WTC11 (cell line): ENCODE data around the gene RIC1. TPM values are rescaled to one million over a fixed set of nuclear protein-coding genes. Genes with fewer than 3 reads are reported as not detected.

Experiments
- ATAC-seq: fragments of 200-7000 bp; cut with Tn5 transposase; 2 replicates; pipeline ENCODE4 v1.10.0; 2021; ENCODE audit warnings: mild to moderate bottlenecking, moderate library complexity
- CTCF ChIA-PET: fragments of 300-600 bp; sonication (Branson Sonifier 250); formaldehyde crosslinking; loops from one replicate; lab custom pipeline; 2021; ENCODE audit warnings: antibody characterized with exemption; lab: Charles Lee
- POLR2A ChIA-PET: fragments of 350-600 bp; sonication (Branson Sonifier 250); formaldehyde crosslinking; loops from one replicate; lab custom pipeline; 2021; ENCODE audit warnings: antibody characterized with exemption; lab: Charles Lee
- DNase-seq: peaks from one replicate; pipeline ENCODE4 v3.0.0; 2021; ENCODE audit warnings: low spot score
- H3K27ac Mint-ChIP-seq: 2 replicates; pipeline ENCODE4 v1.8.0; 2021; ENCODE audit warnings: mixed read lengths
- H3K27me3 Mint-ChIP-seq: 2 replicates; pipeline ENCODE4 v1.8.0; 2021; ENCODE audit warnings: low read depth, mild to moderate bottlenecking, moderate library complexity, mixed read lengths
- H3K36me3 Mint-ChIP-seq: 2 replicates; pipeline ENCODE4 v1.8.0; 2021; ENCODE audit warnings: mixed read lengths
- H3K4me1 Mint-ChIP-seq: 2 replicates; pipeline ENCODE4 v1.8.0; 2022; ENCODE audit warnings: mixed read lengths
- H3K4me3 Mint-ChIP-seq: 2 replicates; pipeline ENCODE4 v1.8.0; 2021; ENCODE audit warnings: mild to moderate bottlenecking, moderate library complexity, mixed read lengths
- H3K9me3 Mint-ChIP-seq: 2 replicates; pipeline ENCODE4 v1.8.0; 2021; ENCODE audit warnings: mixed read lengths
- ELF4 ChIP-seq: sonication (generic); formaldehyde crosslinking; IDR thresholded peaks from 2 replicates; pipeline ENCODE4 v1.8.1; 2022; ENCODE audit warnings: low read depth, mild to moderate bottlenecking, moderate library complexity, missing genetic modification reagents
- EMX1 ChIP-seq: fragments of 250-450 bp; sonication (Bioruptor Pico); IDR thresholded peaks from 2 replicates; pipeline ENCODE4 v1.8.0; 2021; ENCODE audit warnings: mild to moderate bottlenecking
- ESRRA ChIP-seq: sonication (generic); formaldehyde crosslinking; IDR thresholded peaks from 2 replicates; pipeline ENCODE4 v1.8.1; 2022; ENCODE audit warnings: mild to moderate bottlenecking, missing genetic modification reagents, borderline replicate concordance
- ETV6 ChIP-seq: sonication (generic); formaldehyde crosslinking; IDR thresholded peaks from 2 replicates; pipeline ENCODE4 v1.8.1; 2022; ENCODE audit warnings: mild to moderate bottlenecking, missing genetic modification reagents
- GABPB1 ChIP-seq: sonication (generic); formaldehyde crosslinking; IDR thresholded peaks from 2 replicates; pipeline ENCODE4 v1.8.1; 2023; ENCODE audit warnings: mild to moderate bottlenecking, missing genetic modification reagents
- HMGA2 ChIP-seq: fragments of 250-450 bp; sonication (Bioruptor Pico); IDR thresholded peaks from 2 replicates; pipeline ENCODE4 v1.4.0; 2021; ENCODE audit warnings: mild to moderate bottlenecking, moderate library complexity
- TCF7 ChIP-seq: sonication (generic); formaldehyde crosslinking; IDR thresholded peaks from 2 replicates; pipeline ENCODE4 v1.8.0; 2022; ENCODE audit warnings: mild to moderate bottlenecking, low read depth, missing genetic modification reagents, moderate library complexity
- ZNF263 ChIP-seq: sonication (generic); formaldehyde crosslinking; IDR thresholded peaks from 2 replicates; pipeline ENCODE4 v1.8.1; 2022; ENCODE audit warnings: low read depth, mild to moderate bottlenecking, moderate library complexity, missing genetic modification reagents
- total RNA-seq: library from RNA; stranded (reverse); gene quantifications from 3 replicates; pipeline ENCODE4 v1.2.3, GENCODE V29; 2021
- TF ChIP-seq, protein P1 (sequence below): sonication (generic); formaldehyde crosslinking; IDR thresholded peaks from 2 replicates; pipeline ENCODE4 v1.8.1; 2022; ENCODE audit warnings: low read depth, mild to moderate bottlenecking, moderate library complexity, missing genetic modification reagents, borderline replicate concordance
- TF ChIP-seq, protein P2 (sequence below): sonication (generic); formaldehyde crosslinking; conservative IDR thresholded peaks from 2 replicates; pipeline ENCODE4 v1.8.1; 2023; ENCODE audit warnings: mild to moderate bottlenecking, low read depth, missing genetic modification reagents, moderate library complexity
- TF ChIP-seq, protein P3 (sequence below): fragments of 250-450 bp; sonication (Bioruptor Pico); IDR thresholded peaks from 2 replicates; pipeline ENCODE4 v1.9.0; 2021; ENCODE audit warnings: mild to moderate bottlenecking
- TF ChIP-seq, protein P4 (sequence below): sonication (generic); formaldehyde crosslinking; IDR thresholded peaks from 2 replicates; pipeline ENCODE4 v1.8.0; 2023; ENCODE audit warnings: missing genetic modification reagents, mild to moderate bottlenecking, borderline replicate concordance
- TF ChIP-seq, protein P5 (sequence below): fragments of 250-450 bp; sonication (Bioruptor Pico); IDR thresholded peaks from 2 replicates; pipeline ENCODE4 v2.1.2; 2022; ENCODE audit warnings: mild to moderate bottlenecking, moderate library complexity
- TF ChIP-seq, protein P6 (sequence below): sonication (generic); formaldehyde crosslinking; IDR thresholded peaks from 2 replicates; pipeline ENCODE4 v1.8.0; 2022; ENCODE audit warnings: mild to moderate bottlenecking, missing genetic modification reagents
- TF ChIP-seq, protein P7 (sequence below): sonication (generic); formaldehyde crosslinking; IDR thresholded peaks from 2 replicates; pipeline ENCODE4 v1.8.0; 2022; ENCODE audit warnings: mild to moderate bottlenecking, missing genetic modification reagents
- TF ChIP-seq, protein P8 (sequence below): sonication (generic); formaldehyde crosslinking; IDR thresholded peaks from 2 replicates; pipeline ENCODE4 v1.8.1; 2022; ENCODE audit warnings: mild to moderate bottlenecking, moderate library complexity, missing genetic modification reagents
- TF ChIP-seq, protein P9 (sequence below): sonication (generic); formaldehyde crosslinking; IDR thresholded peaks from 2 replicates; pipeline ENCODE4 v1.8.0; 2022; ENCODE audit warnings: mild to moderate bottlenecking, missing genetic modification reagents

RIC1 gene
- total RNA-seq, 1 experiment from 2014 or later: 18.9 TPM

DNA sequence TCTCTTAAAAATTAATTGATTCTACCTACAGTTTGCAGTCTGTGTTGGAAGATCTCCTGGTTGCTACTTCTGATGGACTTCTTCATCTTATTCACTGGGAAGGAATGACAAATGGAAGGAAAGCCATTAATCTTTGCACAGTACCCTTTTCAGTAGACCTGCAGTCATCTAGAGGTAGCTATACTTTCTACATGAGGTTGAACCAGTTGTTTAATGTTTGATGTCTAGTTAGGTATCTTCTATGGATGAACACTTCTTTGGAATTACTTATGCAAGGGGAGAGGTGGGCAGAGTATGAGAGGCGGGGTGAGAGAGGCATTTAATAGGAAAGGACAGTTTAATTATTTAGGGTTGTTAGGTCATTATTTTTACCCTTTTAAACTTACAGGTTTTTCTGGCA is 91.2 kb downstream of the RIC1 start:
- Mint-ChIP-seq H3K4me1 (no peaks in the 10 kb centered on the region), H3K9me3 (peaks cover 15% of the 10 kb centered on the region), H3K27me3 (no peaks in the 10 kb centered on the region), H3K36me3 (peaks cover 45% of the 10 kb centered on the region), H3K4me3 (no peak overlapping the region), H3K27ac (no peak overlapping the region)
- DNase-seq: no peak
- no peak for ATAC-seq
- no peak for TF ChIP-seq ELF4 (CRISPR knock-in tag)
- TF ChIP-seq ZNF263 (CRISPR knock-in tag): no peak
- no peak for TF ChIP-seq ESRRA (CRISPR knock-in tag)
- TF ChIP-seq, protein P1, sequence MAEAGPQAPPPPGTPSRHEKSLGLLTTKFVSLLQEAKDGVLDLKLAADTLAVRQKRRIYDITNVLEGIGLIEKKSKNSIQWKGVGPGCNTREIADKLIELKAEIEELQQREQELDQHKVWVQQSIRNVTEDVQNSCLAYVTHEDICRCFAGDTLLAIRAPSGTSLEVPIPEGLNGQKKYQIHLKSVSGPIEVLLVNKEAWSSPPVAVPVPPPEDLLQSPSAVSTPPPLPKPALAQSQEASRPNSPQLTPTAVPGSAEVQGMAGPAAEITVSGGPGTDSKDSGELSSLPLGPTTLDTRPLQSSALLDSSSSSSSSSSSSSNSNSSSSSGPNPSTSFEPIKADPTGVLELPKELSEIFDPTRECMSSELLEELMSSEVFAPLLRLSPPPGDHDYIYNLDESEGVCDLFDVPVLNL (CRISPR knock-in tag): no peak
- no peak for TF ChIP-seq HMGA2 (CRISPR knock-in tag)
- TF ChIP-seq GABPB1 (CRISPR knock-in tag): no peak
- TF ChIP-seq ETV6 (CRISPR knock-in tag): no peak
- TF ChIP-seq, protein P2, sequence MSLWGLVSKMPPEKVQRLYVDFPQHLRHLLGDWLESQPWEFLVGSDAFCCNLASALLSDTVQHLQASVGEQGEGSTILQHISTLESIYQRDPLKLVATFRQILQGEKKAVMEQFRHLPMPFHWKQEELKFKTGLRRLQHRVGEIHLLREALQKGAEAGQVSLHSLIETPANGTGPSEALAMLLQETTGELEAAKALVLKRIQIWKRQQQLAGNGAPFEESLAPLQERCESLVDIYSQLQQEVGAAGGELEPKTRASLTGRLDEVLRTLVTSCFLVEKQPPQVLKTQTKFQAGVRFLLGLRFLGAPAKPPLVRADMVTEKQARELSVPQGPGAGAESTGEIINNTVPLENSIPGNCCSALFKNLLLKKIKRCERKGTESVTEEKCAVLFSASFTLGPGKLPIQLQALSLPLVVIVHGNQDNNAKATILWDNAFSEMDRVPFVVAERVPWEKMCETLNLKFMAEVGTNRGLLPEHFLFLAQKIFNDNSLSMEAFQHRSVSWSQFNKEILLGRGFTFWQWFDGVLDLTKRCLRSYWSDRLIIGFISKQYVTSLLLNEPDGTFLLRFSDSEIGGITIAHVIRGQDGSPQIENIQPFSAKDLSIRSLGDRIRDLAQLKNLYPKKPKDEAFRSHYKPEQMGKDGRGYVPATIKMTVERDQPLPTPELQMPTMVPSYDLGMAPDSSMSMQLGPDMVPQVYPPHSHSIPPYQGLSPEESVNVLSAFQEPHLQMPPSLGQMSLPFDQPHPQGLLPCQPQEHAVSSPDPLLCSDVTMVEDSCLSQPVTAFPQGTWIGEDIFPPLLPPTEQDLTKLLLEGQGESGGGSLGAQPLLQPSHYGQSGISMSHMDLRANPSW (CRISPR knock-in tag): no peak
- TF ChIP-seq, protein P3, sequence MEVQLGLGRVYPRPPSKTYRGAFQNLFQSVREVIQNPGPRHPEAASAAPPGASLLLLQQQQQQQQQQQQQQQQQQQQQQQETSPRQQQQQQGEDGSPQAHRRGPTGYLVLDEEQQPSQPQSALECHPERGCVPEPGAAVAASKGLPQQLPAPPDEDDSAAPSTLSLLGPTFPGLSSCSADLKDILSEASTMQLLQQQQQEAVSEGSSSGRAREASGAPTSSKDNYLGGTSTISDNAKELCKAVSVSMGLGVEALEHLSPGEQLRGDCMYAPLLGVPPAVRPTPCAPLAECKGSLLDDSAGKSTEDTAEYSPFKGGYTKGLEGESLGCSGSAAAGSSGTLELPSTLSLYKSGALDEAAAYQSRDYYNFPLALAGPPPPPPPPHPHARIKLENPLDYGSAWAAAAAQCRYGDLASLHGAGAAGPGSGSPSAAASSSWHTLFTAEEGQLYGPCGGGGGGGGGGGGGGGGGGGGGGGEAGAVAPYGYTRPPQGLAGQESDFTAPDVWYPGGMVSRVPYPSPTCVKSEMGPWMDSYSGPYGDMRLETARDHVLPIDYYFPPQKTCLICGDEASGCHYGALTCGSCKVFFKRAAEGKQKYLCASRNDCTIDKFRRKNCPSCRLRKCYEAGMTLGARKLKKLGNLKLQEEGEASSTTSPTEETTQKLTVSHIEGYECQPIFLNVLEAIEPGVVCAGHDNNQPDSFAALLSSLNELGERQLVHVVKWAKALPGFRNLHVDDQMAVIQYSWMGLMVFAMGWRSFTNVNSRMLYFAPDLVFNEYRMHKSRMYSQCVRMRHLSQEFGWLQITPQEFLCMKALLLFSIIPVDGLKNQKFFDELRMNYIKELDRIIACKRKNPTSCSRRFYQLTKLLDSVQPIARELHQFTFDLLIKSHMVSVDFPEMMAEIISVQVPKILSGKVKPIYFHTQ (CRISPR knock-in tag): no peak
- POLR2A ChIA-PET: interaction anchor here (0.6 kb wide), 1 partner anchor 914 kb away, joined by 6 read pairs; no protein-coding TSS in a partner anchor
- CTCF ChIA-PET: no interaction called here

DNA sequence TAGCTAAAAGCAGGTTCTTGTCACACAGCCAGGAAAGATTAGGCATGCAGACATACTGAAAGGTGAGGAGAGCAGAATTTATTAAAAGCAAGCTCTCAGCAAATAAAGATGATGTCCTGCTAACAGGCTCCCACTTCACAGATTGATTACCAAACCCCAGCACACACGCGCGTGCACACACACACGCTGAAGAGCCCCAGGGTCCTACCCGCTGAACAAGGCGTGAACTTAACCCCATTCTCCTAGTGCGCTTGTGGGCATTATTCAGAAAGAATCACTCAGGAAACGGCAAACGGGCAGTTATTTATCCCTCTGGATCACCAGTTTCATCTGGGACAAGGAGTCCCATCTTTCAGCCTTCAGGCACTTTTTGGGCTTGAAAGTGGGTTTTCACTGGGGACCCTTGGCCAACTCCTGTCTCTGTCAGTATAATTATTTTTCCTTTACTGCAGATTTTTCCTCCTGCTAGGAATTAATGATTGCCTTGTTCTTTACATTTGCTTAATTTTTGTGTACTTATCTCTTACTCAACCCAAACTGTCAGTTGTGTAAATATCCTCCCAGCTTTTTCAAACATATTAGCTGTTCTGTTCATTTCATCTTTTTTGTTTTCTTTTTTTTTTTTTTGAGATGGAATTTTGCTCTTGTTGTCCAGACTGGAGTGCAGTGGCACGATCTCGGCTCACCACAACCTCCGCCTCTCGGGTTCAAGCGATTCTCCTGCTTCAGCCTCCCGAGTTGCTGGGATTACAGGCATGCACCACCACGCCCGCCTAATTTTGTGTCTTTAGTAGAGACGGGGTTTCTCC is 92.6 kb downstream of the RIC1 start:
- ATAC-seq (no peak), DNase-seq (no peak)
- POLR2A ChIA-PET: no interaction called here
- Mint-ChIP-seq H3K36me3 (peaks cover 50% of the 10 kb centered on the region), H3K4me3 (no peak overlapping the region), H3K27me3 (no peaks in the 10 kb centered on the region), H3K4me1 (no peaks in the 10 kb centered on the region), H3K27ac (no peak overlapping the region), H3K9me3 (peaks cover 26% of the 10 kb centered on the region)
- CTCF ChIA-PET: no interaction called here
- TF ChIP-seq, protein P4, sequence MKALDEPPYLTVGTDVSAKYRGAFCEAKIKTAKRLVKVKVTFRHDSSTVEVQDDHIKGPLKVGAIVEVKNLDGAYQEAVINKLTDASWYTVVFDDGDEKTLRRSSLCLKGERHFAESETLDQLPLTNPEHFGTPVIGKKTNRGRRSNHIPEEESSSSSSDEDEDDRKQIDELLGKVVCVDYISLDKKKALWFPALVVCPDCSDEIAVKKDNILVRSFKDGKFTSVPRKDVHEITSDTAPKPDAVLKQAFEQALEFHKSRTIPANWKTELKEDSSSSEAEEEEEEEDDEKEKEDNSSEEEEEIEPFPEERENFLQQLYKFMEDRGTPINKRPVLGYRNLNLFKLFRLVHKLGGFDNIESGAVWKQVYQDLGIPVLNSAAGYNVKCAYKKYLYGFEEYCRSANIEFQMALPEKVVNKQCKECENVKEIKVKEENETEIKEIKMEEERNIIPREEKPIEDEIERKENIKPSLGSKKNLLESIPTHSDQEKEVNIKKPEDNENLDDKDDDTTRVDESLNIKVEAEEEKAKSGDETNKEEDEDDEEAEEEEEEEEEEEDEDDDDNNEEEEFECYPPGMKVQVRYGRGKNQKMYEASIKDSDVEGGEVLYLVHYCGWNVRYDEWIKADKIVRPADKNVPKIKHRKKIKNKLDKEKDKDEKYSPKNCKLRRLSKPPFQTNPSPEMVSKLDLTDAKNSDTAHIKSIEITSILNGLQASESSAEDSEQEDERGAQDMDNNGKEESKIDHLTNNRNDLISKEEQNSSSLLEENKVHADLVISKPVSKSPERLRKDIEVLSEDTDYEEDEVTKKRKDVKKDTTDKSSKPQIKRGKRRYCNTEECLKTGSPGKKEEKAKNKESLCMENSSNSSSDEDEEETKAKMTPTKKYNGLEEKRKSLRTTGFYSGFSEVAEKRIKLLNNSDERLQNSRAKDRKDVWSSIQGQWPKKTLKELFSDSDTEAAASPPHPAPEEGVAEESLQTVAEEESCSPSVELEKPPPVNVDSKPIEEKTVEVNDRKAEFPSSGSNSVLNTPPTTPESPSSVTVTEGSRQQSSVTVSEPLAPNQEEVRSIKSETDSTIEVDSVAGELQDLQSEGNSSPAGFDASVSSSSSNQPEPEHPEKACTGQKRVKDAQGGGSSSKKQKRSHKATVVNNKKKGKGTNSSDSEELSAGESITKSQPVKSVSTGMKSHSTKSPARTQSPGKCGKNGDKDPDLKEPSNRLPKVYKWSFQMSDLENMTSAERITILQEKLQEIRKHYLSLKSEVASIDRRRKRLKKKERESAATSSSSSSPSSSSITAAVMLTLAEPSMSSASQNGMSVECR (CRISPR knock-in tag): no peak
- TF ChIP-seq ESRRA (CRISPR knock-in tag) (no peak), EMX1 (CRISPR knock-in tag) (no peak), TCF7 (no peak)
- TF ChIP-seq, protein P5, sequence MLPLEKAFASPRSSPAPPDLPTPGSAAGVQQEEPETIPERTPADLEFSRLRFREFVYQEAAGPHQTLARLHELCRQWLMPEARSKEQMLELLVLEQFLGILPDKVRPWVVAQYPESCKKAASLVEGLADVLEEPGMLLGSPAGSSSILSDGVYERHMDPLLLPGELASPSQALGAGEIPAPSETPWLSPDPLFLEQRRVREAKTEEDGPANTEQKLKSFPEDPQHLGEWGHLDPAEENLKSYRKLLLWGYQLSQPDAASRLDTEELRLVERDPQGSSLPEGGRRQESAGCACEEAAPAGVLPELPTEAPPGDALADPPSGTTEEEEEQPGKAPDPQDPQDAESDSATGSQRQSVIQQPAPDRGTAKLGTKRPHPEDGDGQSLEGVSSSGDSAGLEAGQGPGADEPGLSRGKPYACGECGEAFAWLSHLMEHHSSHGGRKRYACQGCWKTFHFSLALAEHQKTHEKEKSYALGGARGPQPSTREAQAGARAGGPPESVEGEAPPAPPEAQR: no peak
- TF ChIP-seq, protein P6, sequence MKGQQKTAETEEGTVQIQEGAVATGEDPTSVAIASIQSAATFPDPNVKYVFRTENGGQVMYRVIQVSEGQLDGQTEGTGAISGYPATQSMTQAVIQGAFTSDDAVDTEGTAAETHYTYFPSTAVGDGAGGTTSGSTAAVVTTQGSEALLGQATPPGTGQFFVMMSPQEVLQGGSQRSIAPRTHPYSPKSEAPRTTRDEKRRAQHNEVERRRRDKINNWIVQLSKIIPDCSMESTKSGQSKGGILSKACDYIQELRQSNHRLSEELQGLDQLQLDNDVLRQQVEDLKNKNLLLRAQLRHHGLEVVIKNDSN (CRISPR knock-in tag): no peak
- TF ChIP-seq, protein P7, sequence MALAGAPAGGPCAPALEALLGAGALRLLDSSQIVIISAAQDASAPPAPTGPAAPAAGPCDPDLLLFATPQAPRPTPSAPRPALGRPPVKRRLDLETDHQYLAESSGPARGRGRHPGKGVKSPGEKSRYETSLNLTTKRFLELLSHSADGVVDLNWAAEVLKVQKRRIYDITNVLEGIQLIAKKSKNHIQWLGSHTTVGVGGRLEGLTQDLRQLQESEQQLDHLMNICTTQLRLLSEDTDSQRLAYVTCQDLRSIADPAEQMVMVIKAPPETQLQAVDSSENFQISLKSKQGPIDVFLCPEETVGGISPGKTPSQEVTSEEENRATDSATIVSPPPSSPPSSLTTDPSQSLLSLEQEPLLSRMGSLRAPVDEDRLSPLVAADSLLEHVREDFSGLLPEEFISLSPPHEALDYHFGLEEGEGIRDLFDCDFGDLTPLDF (CRISPR knock-in tag): no peak
- TF ChIP-seq, protein P8, sequence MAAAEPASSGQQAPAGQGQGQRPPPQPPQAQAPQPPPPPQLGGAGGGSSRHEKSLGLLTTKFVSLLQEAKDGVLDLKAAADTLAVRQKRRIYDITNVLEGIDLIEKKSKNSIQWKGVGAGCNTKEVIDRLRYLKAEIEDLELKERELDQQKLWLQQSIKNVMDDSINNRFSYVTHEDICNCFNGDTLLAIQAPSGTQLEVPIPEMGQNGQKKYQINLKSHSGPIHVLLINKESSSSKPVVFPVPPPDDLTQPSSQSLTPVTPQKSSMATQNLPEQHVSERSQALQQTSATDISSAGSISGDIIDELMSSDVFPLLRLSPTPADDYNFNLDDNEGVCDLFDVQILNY (CRISPR knock-in tag): no peak
- TF ChIP-seq, protein P9, sequence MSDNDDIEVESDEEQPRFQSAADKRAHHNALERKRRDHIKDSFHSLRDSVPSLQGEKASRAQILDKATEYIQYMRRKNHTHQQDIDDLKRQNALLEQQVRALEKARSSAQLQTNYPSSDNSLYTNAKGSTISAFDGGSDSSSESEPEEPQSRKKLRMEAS (CRISPR knock-in tag): no peak
